Measurements from ENCODE around the gene MALAT1. TPM values are rescaled to one million over a fixed set of nuclear protein-coding genes. Genes with fewer than 3 reads are reported as not detected.

MALAT1 gene
- total RNA-seq, 4 donors from 2014 or later: 5,806 to 14,299 (median 7,416) TPM

DNA sequence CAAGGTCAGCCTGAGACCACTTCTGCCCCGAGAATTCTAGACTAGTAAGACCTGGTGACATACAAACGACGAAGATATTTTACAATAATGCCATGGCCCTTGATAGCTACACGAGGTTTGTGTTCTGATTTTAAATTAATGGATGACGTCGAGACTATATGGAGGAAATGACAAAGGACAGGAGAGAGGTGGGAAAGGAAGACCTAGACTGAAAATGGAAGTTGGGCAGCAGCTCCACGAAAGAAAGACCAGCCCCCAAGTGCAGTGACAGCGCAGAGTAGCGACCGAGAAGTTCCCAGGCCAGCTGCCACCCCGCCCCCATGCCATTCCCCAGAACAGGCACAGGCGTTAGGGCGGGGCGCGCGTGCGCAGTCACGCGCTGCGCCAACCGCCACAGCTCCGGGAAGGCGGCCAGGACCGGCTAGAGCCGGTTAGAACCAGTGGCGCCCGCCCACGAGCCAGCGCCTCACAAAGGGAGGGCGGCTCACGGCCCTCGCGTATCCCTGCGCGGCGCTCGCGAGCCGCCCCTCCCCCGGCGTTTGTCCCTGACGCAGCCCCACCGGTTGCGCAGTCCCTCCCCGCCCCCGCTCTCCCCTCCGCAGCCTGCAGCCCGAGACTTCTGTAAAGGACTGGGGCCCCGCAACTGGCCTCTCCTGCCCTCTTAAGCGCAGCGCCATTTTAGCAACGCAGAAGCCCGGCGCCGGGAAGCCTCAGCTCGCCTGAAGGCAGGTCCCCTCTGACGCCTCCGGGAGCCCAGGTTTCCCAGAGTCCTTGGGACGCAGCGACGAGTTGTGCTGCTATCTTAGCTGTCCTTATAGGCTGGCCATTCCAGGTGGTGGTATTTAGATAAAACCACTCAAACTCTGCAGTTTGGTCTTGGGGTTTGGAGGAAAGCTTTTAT, 1.5 kb upstream of the MALAT1 start:
- DNase-seq (ENCODE audit: low spot score in 2 of 2): peak; percentile 97 to 100
- TF ChIP-seq CTCF (IDR thresholded peaks at IDR 0.05): no peak
- TF ChIP-seq POLR2A (IDR thresholded peaks at IDR 0.05): peak in 1 of 2 donors; percentile 78
- intact Hi-C loops (cut with DNase I; ENCODE audit: low total_unique reads): loop anchor here (5.0 kb wide), 1 partner anchor 75 kb away; the partner anchor contains the start of gene NEAT1
- 0% methylated on average over 35 to 50 of the region's 61 CpGs for WGBS, 2 donors
- peak overlapping the region; percentile 52 for H3K4me3 ChIP-seq (ENCODE audit: low read depth, poor library complexity, severe bottlenecking)

DNA sequence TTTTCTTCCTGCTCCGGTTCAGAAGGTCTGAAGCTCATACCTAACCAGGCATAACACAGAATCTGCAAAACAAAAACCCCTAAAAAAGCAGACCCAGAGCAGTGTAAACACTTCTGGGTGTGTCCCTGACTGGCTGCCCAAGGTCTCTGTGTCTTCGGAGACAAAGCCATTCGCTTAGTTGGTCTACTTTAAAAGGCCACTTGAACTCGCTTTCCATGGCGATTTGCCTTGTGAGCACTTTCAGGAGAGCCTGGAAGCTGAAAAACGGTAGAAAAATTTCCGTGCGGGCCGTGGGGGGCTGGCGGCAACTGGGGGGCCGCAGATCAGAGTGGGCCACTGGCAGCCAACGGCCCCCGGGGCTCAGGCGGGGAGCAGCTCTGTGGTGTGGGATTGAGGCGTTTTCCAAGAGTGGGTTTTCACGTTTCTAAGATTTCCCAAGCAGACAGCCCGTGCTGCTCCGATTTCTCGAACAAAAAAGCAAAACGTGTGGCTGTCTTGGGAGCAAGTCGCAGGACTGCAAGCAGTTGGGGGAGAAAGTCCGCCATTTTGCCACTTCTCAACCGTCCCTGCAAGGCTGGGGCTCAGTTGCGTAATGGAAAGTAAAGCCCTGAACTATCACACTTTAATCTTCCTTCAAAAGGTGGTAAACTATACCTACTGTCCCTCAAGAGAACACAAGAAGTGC, 661 bp upstream of the MALAT1 start:
- intact Hi-C loops (cut with DNase I; ENCODE audit: low total_unique reads): loop anchor here (5.0 kb wide), 1 partner anchor 76 kb away; the partner anchor contains the start of gene NEAT1
- WGBS, 2 donors: 0 to 2% methylated on average over 24 of the region's 24 CpGs
- TF ChIP-seq POLR2A (IDR thresholded peaks at IDR 0.05) (no peak), CTCF (IDR thresholded peaks at IDR 0.05) (no peak)
- peak overlapping the region; percentile 52 for H3K4me3 ChIP-seq (ENCODE audit: low read depth, poor library complexity, severe bottlenecking)
- no peak for DNase-seq (ENCODE audit: low spot score in 2 of 2)

GRCh38 chr11:65498727-65498976, 193 bp upstream of the MALAT1 start:
- no peak for DNase-seq (ENCODE audit: low spot score in 2 of 2)
- TF ChIP-seq POLR2A (IDR thresholded peaks at IDR 0.05): no peak
- TF ChIP-seq CTCF (IDR thresholded peaks at IDR 0.05): no peak
- peak overlapping the region; percentile 52 for H3K4me3 ChIP-seq (ENCODE audit: low read depth, poor library complexity, severe bottlenecking)
- intact Hi-C loops (cut with DNase I; ENCODE audit: low total_unique reads): loop anchor here (5.0 kb wide), 1 partner anchor 76 kb away; the partner anchor contains the start of gene NEAT1
- WGBS, 2 donors: 1% methylated on average over 6 of the region's 6 CpGs

DNA sequence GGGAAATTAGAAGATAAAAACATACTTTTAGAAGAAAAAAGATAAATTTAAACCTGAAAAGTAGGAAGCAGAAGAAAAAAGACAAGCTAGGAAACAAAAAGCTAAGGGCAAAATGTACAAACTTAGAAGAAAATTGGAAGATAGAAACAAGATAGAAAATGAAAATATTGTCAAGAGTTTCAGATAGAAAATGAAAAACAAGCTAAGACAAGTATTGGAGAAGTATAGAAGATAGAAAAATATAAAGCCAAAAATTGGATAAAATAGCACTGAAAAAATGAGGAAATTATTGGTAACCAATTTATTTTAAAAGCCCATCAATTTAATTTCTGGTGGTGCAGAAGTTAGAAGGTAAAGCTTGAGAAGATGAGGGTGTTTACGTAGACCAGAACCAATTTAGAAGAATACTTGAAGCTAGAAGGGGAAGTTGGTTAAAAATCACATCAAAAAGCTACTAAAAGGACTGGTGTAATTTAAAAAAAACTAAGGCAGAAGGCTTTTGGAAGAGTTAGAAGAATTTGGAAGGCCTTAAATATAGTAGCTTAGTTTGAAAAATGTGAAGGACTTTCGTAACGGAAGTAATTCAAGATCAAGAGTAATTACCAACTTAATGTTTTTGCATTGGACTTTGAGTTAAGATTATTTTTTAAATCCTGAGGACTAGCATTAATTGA, 1.0 kb downstream of the MALAT1 start:
- peak overlapping the region; percentile 90 for H3K4me3 ChIP-seq (ENCODE audit: low read depth, poor library complexity, severe bottlenecking)
- TF ChIP-seq POLR2A (IDR thresholded peaks at IDR 0.05) (no peak), CTCF (IDR thresholded peaks at IDR 0.05) (no peak)
- intact Hi-C loops (cut with DNase I; ENCODE audit: low total_unique reads): loop anchor here (5.0 kb wide), 1 partner anchor 78 kb away; the partner anchor contains the start of gene NEAT1
- 0 to 1% methylated on average over 3 of the region's 3 CpGs for WGBS, 2 donors
- no peak for DNase-seq (ENCODE audit: low spot score in 2 of 2)

- no peak for DNase-seq (ENCODE audit: low spot score in 2 of 2)
- 0 to 1% methylated on average over 20 of the region's 20 CpGs for WGBS, 2 donors
- TF ChIP-seq POLR2A (IDR thresholded peaks at IDR 0.05): no peak
- no peak for TF ChIP-seq CTCF (IDR thresholded peaks at IDR 0.05)
- intact Hi-C loops (cut with DNase I; ENCODE audit: low total_unique reads): no loop called here
- peak overlapping the region; percentile 90 for H3K4me3 ChIP-seq (ENCODE audit: low read depth, poor library complexity, severe bottlenecking)
These were observed 1.7 kb downstream of the MALAT1 start for GRCh38 chr11:65500387-65501185.
